KG1 (cell line): ENCODE results near the gene STAT5B.
"Not testable (repeated sequence)": the region's sequence is repeated elsewhere in the genome, so short reads cannot be mapped to it uniquely, and the experiment has no call there.

Source experiments
- DNase-seq: peaks from one replicate; lab custom pipeline; 2025; lab: John Stamatoyannopoulos, UW

STAT5B gene

GRCh38 chr17:42193969-42194899 lies 82.0 kb downstream of the STAT5B start, which contains the start of gene GHDC:
Gene GHDC, minus strand, starts transcription at chr17:42194494. Its CDS starts 913 bp downstream, at chr17:42193581.
- peak; percentile 79 for DNase-seq

- no peak for DNase-seq
Measured at GRCh38 chr17:42193216-42193968, 82.8 kb downstream of the STAT5B start.

GRCh38 chr17:42192189-42193126 lies 83.7 kb downstream of the STAT5B start:
- no peak for DNase-seq

GRCh38 chr17:42191275-42191608 lies 84.9 kb downstream of the STAT5B start:
- DNase-seq = no peak

- no peak for DNase-seq
Measured at GRCh38 chr17:42190491-42191274, 85.5 kb downstream of the STAT5B start.

- DNase-seq = no peak
Measured at GRCh38 chr17:42189651-42189965, 86.6 kb downstream of the STAT5B start.

GRCh38 chr17:42188749-42189650 lies 87.2 kb downstream of the STAT5B start:
- DNase-seq = no peak

GRCh38 chr17:42187833-42188232 lies 88.4 kb downstream of the STAT5B start:
- no peak for DNase-seq

GRCh38 chr17:42186191-42186590 lies 90.0 kb downstream of the STAT5B start:
- not testable (repeated sequence) for DNase-seq

GRCh38 chr17:42185621-42185930 lies 90.6 kb downstream of the STAT5B start:
- DNase-seq = no peak

GRCh38 chr17:42184713-42185620 lies 91.2 kb downstream of the STAT5B start, which contains the start of gene HCRT:
Gene HCRT, minus strand, starts transcription at chr17:42185452. Its CDS starts 87 bp downstream, at chr17:42185365.
- DNase-seq = no peak

- peak; percentile 87 for DNase-seq
Measured at GRCh38 chr17:42183741-42184711, 92.2 kb downstream of the STAT5B start.

GRCh38 chr17:42182927-42183734 lies 93.1 kb downstream of the STAT5B start:
- no peak for DNase-seq

- no peak for DNase-seq
Measured at GRCh38 chr17:42181851-42182207, 94.4 kb downstream of the STAT5B start.

- peak; percentile 42 for DNase-seq
Measured at GRCh38 chr17:42180922-42181850, 95.0 kb downstream of the STAT5B start, which contains the start of gene KCNH4. Gene KCNH4, minus strand, starts transcription at chr17:42181142. Its CDS starts 197 bp downstream, at chr17:42180945.

- no peak for DNase-seq
Measured at GRCh38 chr17:42180411-42180921, 95.7 kb downstream of the STAT5B start.
